B cell (primary cell): ENCODE results near the gene FBXL2. TPM values are rescaled to one million over a fixed set of nuclear protein-coding genes. Genes with fewer than 3 reads are reported as not detected.
A peak's percentile ranks its signal among the peaks of the same experiment; 100 is the strongest.

Experiments used
- ATAC-seq: fragments of 200-7000 bp; cut with Tn5 transposase; one replicate; pipeline ENCODE4 v1.10.0; 2021; ENCODE audit warnings: low read depth, mild to moderate bottlenecking, moderate number of reproducible peaks, moderate library complexity
- CTCF ChIA-PET: fragments of 350-600 bp; sonication (Branson Sonifier 250); formaldehyde crosslinking; loops from one replicate; lab custom pipeline; 2021; ENCODE audit warnings: antibody characterized with exemption, inconsistent platforms; lab: Charles Lee
- POLR2A ChIA-PET: fragments of 350-600 bp; sonication (Branson Sonifier 250); formaldehyde crosslinking; loops from one replicate; lab custom pipeline; 2021; ENCODE audit warnings: antibody characterized with exemption; lab: Charles Lee
- DNase-seq: peaks from one replicate; pipeline ENCODE4 v3.0.0; 2013
- H2AFZ ChIP-seq: 2 replicates; pipeline ENCODE4 v1.6.1; 2012; ENCODE audit warnings: mild to moderate bottlenecking, low read depth, low read length; ENCODE audit not compliant: insufficient read depth, poor library complexity, severe bottlenecking
- H3K27ac ChIP-seq, 2 donors: 1 replicate in 1 of 2; 2 replicates in 1 of 2; pipeline ENCODE4 v1.5.1; 2012 to 2013; ENCODE audit warnings: low read length in 2 of 2, mild to moderate bottlenecking in 2 of 2, moderate library complexity in 1 of 2
- H3K27me3 ChIP-seq, 4 experiments: fragments of 200-600 bp in 1 of 4; sonication (generic) in 1 of 4; replicated peaks in 1 of 4; 1 replicate in 2 of 4; 2 replicates in 2 of 4; pipeline versions ENCODE4 v1.6.1 to v1.7.0; 2013 to 2016; ENCODE audit warnings: low read length in 3 of 4, mild to moderate bottlenecking in 2 of 4, mixed read lengths in 1 of 4, moderate library complexity in 1 of 4; ENCODE audit not compliant: insufficient read depth in 4 of 4, control insufficient read depth in 3 of 4; ENCODE audit errors: control extremely low read depth in 1 of 4
- H3K36me3 ChIP-seq, 2 experiments: replicated peaks in 1 of 2; 1 replicate in 1 of 2; 2 replicates in 1 of 2; pipeline versions ENCODE4 v1.6.1 to v1.7.1; 2013; ENCODE audit warnings: low read length in 1 of 2; ENCODE audit not compliant: insufficient read depth in 2 of 2, control insufficient read depth in 1 of 2; ENCODE audit errors: control extremely low read depth in 1 of 2, extremely low read depth in 1 of 2
- H3K4me1 ChIP-seq, 2 donors: fragments of 200-600 bp in 1 of 2; sonication (generic) in 1 of 2; 1 replicate in 1 of 2; 2 replicates in 1 of 2; pipeline versions ENCODE4 v1.5.1 to v1.6.1; 2013 to 2017; ENCODE audit warnings: low read length in 2 of 2; ENCODE audit not compliant: control insufficient read depth in 2 of 2, insufficient read depth in 2 of 2
- H3K4me2 ChIP-seq: replicated peaks from 2 replicates; pipeline ENCODE3; 2012; ENCODE audit warnings: mild to moderate bottlenecking, low read depth, low read length; ENCODE audit not compliant: poor library complexity, severe bottlenecking
- H3K4me3 ChIP-seq, 5 experiments: fragments of 200-600 bp in 1 of 5; sonication (generic) in 1 of 5; 1 replicate in 3 of 5; 2 replicates in 2 of 5; pipeline versions ENCODE4 v1.5.1 to v1.7.0; 2011 to 2016; ENCODE audit warnings: low read length in 4 of 5, mild to moderate bottlenecking in 4 of 5, low read depth in 2 of 5, control low read depth in 1 of 5, moderate library complexity in 1 of 5; ENCODE audit not compliant: insufficient read depth in 1 of 5; ENCODE audit errors: control extremely low read depth in 1 of 5, extremely low read depth in 1 of 5
- H3K79me2 ChIP-seq: fragments of 200-600 bp; sonication (generic); one replicate; pipeline ENCODE4 v1.6.0; 2016; ENCODE audit warnings: low read length; ENCODE audit not compliant: control insufficient read depth, insufficient read depth
- H3K9ac ChIP-seq: fragments of 200-600 bp; sonication (generic); 2 replicates; pipeline ENCODE4 v1.6.1; 2017; ENCODE audit warnings: mild to moderate bottlenecking, low read length, moderate library complexity
- H3K9me3 ChIP-seq, 3 donors: one replicate each; pipeline versions ENCODE4 v1.6.1 to v1.7.1; 2013; ENCODE audit warnings: low read length in 2 of 3; ENCODE audit not compliant: control insufficient read depth in 2 of 3, insufficient read depth in 1 of 3; ENCODE audit errors: control extremely low read depth in 1 of 3
- H4K20me1 ChIP-seq: 2 replicates; pipeline ENCODE4 v1.6.0; 2012; ENCODE audit warnings: mild to moderate bottlenecking, low read length; ENCODE audit not compliant: insufficient read depth, control insufficient read depth, poor library complexity, severe bottlenecking
- H3K27ac Mint-ChIP-seq: one replicate; pipeline ENCODE4 v1.8.0; 2021; ENCODE audit warnings: mixed read lengths
- H3K27me3 Mint-ChIP-seq: one replicate; pipeline ENCODE4 v1.8.0; 2021; ENCODE audit warnings: mixed read lengths
- H3K4me1 Mint-ChIP-seq: one replicate; pipeline ENCODE4 v1.8.0; 2021; ENCODE audit warnings: mixed read lengths
- H3K4me3 Mint-ChIP-seq: one replicate; pipeline ENCODE4 v1.8.0; 2021; ENCODE audit warnings: mixed read lengths
- H3K9me3 Mint-ChIP-seq: one replicate; pipeline ENCODE4 v1.8.0; 2022; ENCODE audit warnings: mixed read lengths; ENCODE audit not compliant: insufficient read depth
- EZH2 ChIP-seq: IDR thresholded peaks from 2 replicates; pipeline ENCODE4 v1.6.1; 2012; ENCODE audit warnings: borderline replicate concordance, low read depth, mild to moderate bottlenecking, moderate library complexity, low read length; ENCODE audit not compliant: insufficient read depth, poor library complexity, severe bottlenecking
- WGBS: methylation state at CpG from one replicate; pipeline ENCODE4 v1.1.5; 2013; ENCODE audit warnings: missing lambda C conversion rate; ENCODE audit not compliant: insufficient coverage; 5-methylcytosine and 5-hydroxymethylcytosine counted together
- intact Hi-C: fragments of 100-400 bp; cut with micrococcal nuclease; formaldehyde crosslinking; loops from one replicate; pipeline ENCODE4 v1.10.0; 2022
- polyA plus RNA-seq: library from polyadenylated mRNA; depleted of rRNA; stranded (reverse); fragments of >200 nt; gene quantifications from 2 replicates; pipeline ENCODE4 v1.2.3, GENCODE V29; 2012
- total RNA-seq, 2 donors: library from RNA; stranded (reverse); fragments of 120-200 nt in 1 of 2; gene quantifications; 1 replicate in 1 of 2; 2 replicates in 1 of 2; pipeline versions ENCODE4 v1.2.3 to v1.2.4, GENCODE V29; 2013 to 2022
- TF ChIP-seq, protein P1 (sequence below): fragments of 200-600 bp; IDR thresholded peaks from one replicate; pipeline ENCODE4 v1.8.0; 2022; ENCODE audit warnings: antibody characterized with exemption, mild to moderate bottlenecking

FBXL2 gene
- total and polyA plus RNA-seq, 2 donors (not counting 1 experiment from before 2014, with no cell fraction given): 0.34 TPM; not detected in 1

- H3K4me2 ChIP-seq: peak overlapping the region; percentile 81
- CTCF ChIA-PET: no interaction called here
- DNase-seq (peak; percentile 4), ATAC-seq (no peak)
- no peaks in the 10 kb centered on the region for H4K20me1 ChIP-seq
- H3K4me1 Mint-ChIP-seq: peaks cover 8% of the 10 kb centered on the region
- no peak overlapping the region for H3K9ac ChIP-seq
- H3K4me3 Mint-ChIP-seq: peak overlapping the region; percentile 46
- H3K36me3 ChIP-seq: no peaks in the 10 kb centered on the region
- peaks cover 10 to 13% of the 10 kb centered on the region in 2 donors for H3K4me1 ChIP-seq
- H3K9me3 Mint-ChIP-seq: no peaks in the 10 kb centered on the region
- H3K9me3 ChIP-seq: peaks cover 0 to 1% (median 0%) of the 10 kb centered on the region in 3 donors
- H3K27ac Mint-ChIP-seq: no peak overlapping the region
- no peaks in the 10 kb centered on the region for H3K79me2 ChIP-seq
- intact Hi-C loops: no loop called here
- peaks cover 35% of the 10 kb centered on the region for H3K27me3 Mint-ChIP-seq
- H3K4me3 ChIP-seq: peak overlapping the region in 1 of 5 experiments; percentile 51
- no peak for TF ChIP-seq EZH2
- WGBS: 60% methylated on average over 11 of the region's 11 CpGs
- no peak overlapping the region for H3K27ac ChIP-seq
- peaks cover 0 to 18% (median 16%) of the 10 kb centered on the region in 4 experiments for H3K27me3 ChIP-seq
- H2AFZ ChIP-seq: peak overlapping the region; percentile 66
- POLR2A ChIA-PET: no interaction called here
Measured at GRCh38 chr3:33278163-33278562, 921 bp downstream of the FBXL2 start.

DNA sequence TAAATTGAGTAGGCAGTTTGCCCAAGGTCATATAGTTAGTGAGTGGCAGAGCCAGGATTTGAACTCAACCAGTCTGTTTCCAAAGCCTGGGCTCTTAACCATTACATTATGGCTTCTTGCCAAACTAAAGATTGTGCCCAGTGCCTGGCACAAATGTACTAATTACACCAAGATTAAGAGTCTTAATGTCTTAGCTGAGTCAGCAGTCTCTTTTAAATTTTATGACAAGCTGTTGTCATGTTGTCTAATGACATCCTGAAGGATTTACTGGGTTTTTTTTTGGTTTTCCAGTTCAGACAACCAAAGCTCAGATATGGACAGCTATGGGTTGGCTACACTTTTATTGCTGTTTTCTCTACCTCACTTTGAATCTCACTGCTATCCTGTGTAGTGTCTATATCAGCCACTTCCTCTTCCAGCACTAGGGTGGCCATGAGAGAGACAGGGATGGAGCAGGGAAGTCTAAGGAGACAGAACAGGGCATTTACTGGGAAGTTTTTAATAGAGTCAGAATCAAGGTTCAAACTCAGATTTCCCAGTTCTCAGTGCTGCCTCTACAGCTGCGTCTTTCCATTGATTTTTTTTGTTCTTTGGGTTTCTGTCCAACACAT, 10.5 kb downstream of the FBXL2 start:
- Mint-ChIP-seq H3K4me3 (no peak overlapping the region), H3K27me3 (peaks cover 46% of the 10 kb centered on the region), H3K27ac (no peak overlapping the region), H3K9me3 (peaks cover 6% of the 10 kb centered on the region), H3K4me1 (no peaks in the 10 kb centered on the region)
- Histone ChIP-seq H3K4me3 (no peak overlapping the region), H3K9ac (no peak overlapping the region), H4K20me1 (no peaks in the 10 kb centered on the region), H3K79me2 (no peaks in the 10 kb centered on the region), H3K9me3 (peaks cover 0 to 14% (median 5%) of the 10 kb centered on the region in 3 donors), H2AFZ (no peak overlapping the region), H3K36me3 (no peaks in the 10 kb centered on the region), H3K4me1 (no peaks in the 10 kb centered on the region), H3K27me3 (peaks cover 0 to 13% (median 8%) of the 10 kb centered on the region in 4 experiments), H3K27ac (no peak overlapping the region), H3K4me2 (no peak overlapping the region)
- intact Hi-C loops: no loop called here
- POLR2A ChIA-PET: no interaction called here
- WGBS: 83% methylated on average over 1 of the region's 1 CpG
- CTCF ChIA-PET: no interaction called here
- DNase-seq (no peak), ATAC-seq (no peak)
- no peak for TF ChIP-seq EZH2
- TF ChIP-seq, protein P1, sequence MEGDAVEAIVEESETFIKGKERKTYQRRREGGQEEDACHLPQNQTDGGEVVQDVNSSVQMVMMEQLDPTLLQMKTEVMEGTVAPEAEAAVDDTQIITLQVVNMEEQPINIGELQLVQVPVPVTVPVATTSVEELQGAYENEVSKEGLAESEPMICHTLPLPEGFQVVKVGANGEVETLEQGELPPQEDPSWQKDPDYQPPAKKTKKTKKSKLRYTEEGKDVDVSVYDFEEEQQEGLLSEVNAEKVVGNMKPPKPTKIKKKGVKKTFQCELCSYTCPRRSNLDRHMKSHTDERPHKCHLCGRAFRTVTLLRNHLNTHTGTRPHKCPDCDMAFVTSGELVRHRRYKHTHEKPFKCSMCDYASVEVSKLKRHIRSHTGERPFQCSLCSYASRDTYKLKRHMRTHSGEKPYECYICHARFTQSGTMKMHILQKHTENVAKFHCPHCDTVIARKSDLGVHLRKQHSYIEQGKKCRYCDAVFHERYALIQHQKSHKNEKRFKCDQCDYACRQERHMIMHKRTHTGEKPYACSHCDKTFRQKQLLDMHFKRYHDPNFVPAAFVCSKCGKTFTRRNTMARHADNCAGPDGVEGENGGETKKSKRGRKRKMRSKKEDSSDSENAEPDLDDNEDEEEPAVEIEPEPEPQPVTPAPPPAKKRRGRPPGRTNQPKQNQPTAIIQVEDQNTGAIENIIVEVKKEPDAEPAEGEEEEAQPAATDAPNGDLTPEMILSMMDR: no peak
